ENCODE data around the gene ELF4.

ELF4 gene

GRCh38 chrX:130103605-130104004 lies 6.7 kb downstream of the ELF4 start:
- no peak for TF ChIP-seq CTCF (conservative IDR thresholded peaks at IDR 0.05; ENCODE audit: low read depth, low read length)

GRCh38 chrX:130100180-130100579 lies 10.1 kb downstream of the ELF4 start:
- H3K4me3 ChIP-seq (ENCODE audit: low read depth, low read length): no peak overlapping the region
- TF ChIP-seq CTCF (conservative IDR thresholded peaks at IDR 0.05; ENCODE audit: low read depth, low read length): no peak
- DNase-seq (ENCODE audit: low read depth): peak; percentile 72

More at GRCh38 chrX:130103605-130104004, 6.7 kb downstream of the ELF4 start:
- no peak for DNase-seq (ENCODE audit: low read depth)
- H3K4me3 ChIP-seq (ENCODE audit: low read depth, low read length): no peak overlapping the region

GRCh38 chrX:130098210-130098552 lies 12.1 kb downstream of the ELF4 start:
- no peak overlapping the region for H3K4me3 ChIP-seq (ENCODE audit: low read depth, low read length)
- TF ChIP-seq CTCF (conservative IDR thresholded peaks at IDR 0.05; ENCODE audit: low read depth, low read length): no peak

GRCh38 chrX:130097507-130098209 lies 12.6 kb downstream of the ELF4 start:
- H3K4me3 ChIP-seq (ENCODE audit: low read depth, low read length): no peak overlapping the region
- no peak for DNase-seq (ENCODE audit: low read depth)
- no peak for TF ChIP-seq CTCF (conservative IDR thresholded peaks at IDR 0.05; ENCODE audit: low read depth, low read length)

More at GRCh38 chrX:130098210-130098552, 12.1 kb downstream of the ELF4 start:
- DNase-seq (ENCODE audit: low read depth): no peak

- TF ChIP-seq CTCF (conservative IDR thresholded peaks at IDR 0.05; ENCODE audit: low read depth, low read length): no peak
Observed at GRCh38 chrX:130095249-130096030, 14.9 kb downstream of the ELF4 start.

GRCh38 chrX:130094696-130095095 lies 15.6 kb downstream of the ELF4 start:
- no peak for DNase-seq (ENCODE audit: low read depth)
- H3K4me3 ChIP-seq (ENCODE audit: low read depth, low read length): no peak overlapping the region
- no peak for TF ChIP-seq CTCF (conservative IDR thresholded peaks at IDR 0.05; ENCODE audit: low read depth, low read length)

More at GRCh38 chrX:130095249-130096030, 14.9 kb downstream of the ELF4 start:
- no peak overlapping the region for H3K4me3 ChIP-seq (ENCODE audit: low read depth, low read length)
- no peak for DNase-seq (ENCODE audit: low read depth)

Measured in choroid plexus epithelial cell (primary cell).